Measurements from ENCODE around the gene IL25.

Gene IL25

GRCh38 chr14:23373041-23373440 lies 432 bp downstream of the IL25 start:
- Histone ChIP-seq H4K91ac (ENCODE audit: low read depth, low read length) (no peak overlapping the region), H3K23ac (ENCODE audit: low read length) (no peak overlapping the region), H2AFZ (ENCODE audit: insufficient read depth, low read length, poor library complexity) (no peak overlapping the region), H2AK5ac (ENCODE audit: low read length) (no peak overlapping the region), H3K4ac (ENCODE audit: low read depth, low read length) (no peak overlapping the region), H3K79me1 (ENCODE audit: low read length) (no peaks in the 10 kb centered on the region), H2BK5ac (ENCODE audit: low read depth, low read length, poor library complexity) (no peak overlapping the region), H3K4me2 (ENCODE audit: low read length) (no peak overlapping the region), H2BK12ac (ENCODE audit: low read length) (no peak overlapping the region), H3K27ac (ENCODE audit: low read depth, low read length) (no peak overlapping the region), H3K9me3 (ENCODE audit: insufficient read depth, low read depth, low read length) (peaks cover 2% of the 10 kb centered on the region), H3K9ac (ENCODE audit: low read length) (no peak overlapping the region), H3K79me2 (ENCODE audit: control insufficient read depth, insufficient read depth, low read length, poor library complexity) (no peaks in the 10 kb centered on the region), H3K36me3 (ENCODE audit: control insufficient read depth in 1 of 2, insufficient read depth in 2 of 2, low read length in 2 of 2) (no peaks in the 10 kb centered on the region), H4K8ac (ENCODE audit: low read depth, low read length) (no peak overlapping the region), H3K4me1 (ENCODE audit: control insufficient read depth in 1 of 2, insufficient read depth in 2 of 2, low read length in 2 of 2) (no peaks in the 10 kb centered on the region), H4K12ac (ENCODE audit: low read depth, low read length) (no peak overlapping the region), H3K4me3 (ENCODE audit: low read depth, low read length) (no peak overlapping the region), H3K27me3 (ENCODE audit: insufficient read depth, low read length) (no peaks in the 10 kb centered on the region), H2BK120ac (ENCODE audit: insufficient read depth, low read length, poor library complexity) (no peak overlapping the region), H3K14ac (ENCODE audit: low read length) (no peak overlapping the region), H3K18ac (ENCODE audit: low read length) (no peak overlapping the region)
- DNase-seq = no peak
- no CpG with 5 or more reads among the region's 3 CpGs for WGBS (ENCODE audit: extremely low coverage, insufficient coverage, insufficient read length)

DNA sequence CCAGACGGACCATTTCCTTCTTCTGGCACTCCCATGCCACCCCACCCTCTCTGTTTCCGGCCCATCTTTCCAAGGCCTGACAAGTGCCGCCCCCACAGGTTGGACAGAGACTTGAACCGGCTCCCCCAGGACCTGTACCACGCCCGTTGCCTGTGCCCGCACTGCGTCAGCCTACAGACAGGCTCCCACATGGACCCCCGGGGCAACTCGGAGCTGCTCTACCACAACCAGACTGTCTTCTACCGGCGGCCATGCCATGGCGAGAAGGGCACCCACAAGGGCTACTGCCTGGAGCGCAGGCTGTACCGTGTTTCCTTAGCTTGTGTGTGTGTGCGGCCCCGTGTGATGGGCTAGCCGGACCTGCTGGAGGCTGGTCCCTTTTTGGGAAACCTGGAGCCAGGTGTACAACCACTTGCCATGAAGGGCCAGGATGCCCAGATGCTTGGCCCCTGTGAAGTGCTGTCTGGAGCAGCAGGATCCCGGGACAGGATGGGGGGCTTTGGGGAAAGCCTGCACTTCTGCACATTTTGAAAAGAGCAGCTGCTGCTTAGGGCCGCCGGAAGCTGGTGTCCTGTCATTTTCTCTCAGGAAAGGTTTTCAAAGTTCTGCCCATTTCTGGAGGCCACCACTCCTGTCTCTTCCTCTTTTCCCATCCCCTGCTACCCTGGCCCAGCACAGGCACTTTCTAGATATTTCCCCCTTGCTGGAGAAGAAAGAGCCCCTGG lies 3.1 kb downstream of the IL25 start:
- Histone ChIP-seq H3K4ac (ENCODE audit: low read depth, low read length) (no peak overlapping the region), H3K79me1 (ENCODE audit: low read length) (no peaks in the 10 kb centered on the region), H4K91ac (ENCODE audit: low read depth, low read length) (no peak overlapping the region), H3K4me1 (ENCODE audit: control insufficient read depth in 1 of 2, insufficient read depth in 2 of 2, low read length in 2 of 2) (no peaks in the 10 kb centered on the region), H2BK120ac (ENCODE audit: insufficient read depth, low read length, poor library complexity) (no peak overlapping the region), H4K12ac (ENCODE audit: low read depth, low read length) (no peak overlapping the region), H3K18ac (ENCODE audit: low read length) (no peak overlapping the region), H3K4me2 (ENCODE audit: low read length) (no peak overlapping the region), H4K8ac (ENCODE audit: low read depth, low read length) (no peak overlapping the region), H3K79me2 (ENCODE audit: control insufficient read depth, insufficient read depth, low read length, poor library complexity) (no peaks in the 10 kb centered on the region), H3K23ac (ENCODE audit: low read length) (no peak overlapping the region), H3K4me3 (ENCODE audit: low read depth, low read length) (no peak overlapping the region), H3K27ac (ENCODE audit: low read depth, low read length) (no peak overlapping the region), H3K9me3 (ENCODE audit: insufficient read depth, low read depth, low read length) (peaks cover 4% of the 10 kb centered on the region), H3K27me3 (ENCODE audit: insufficient read depth, low read length) (no peaks in the 10 kb centered on the region), H3K14ac (ENCODE audit: low read length) (no peak overlapping the region), H2AFZ (ENCODE audit: insufficient read depth, low read length, poor library complexity) (no peak overlapping the region), H2BK5ac (ENCODE audit: low read depth, low read length, poor library complexity) (no peak overlapping the region), H2BK12ac (ENCODE audit: low read length) (no peak overlapping the region), H3K36me3 (ENCODE audit: control insufficient read depth in 1 of 2, insufficient read depth in 2 of 2, low read length in 2 of 2) (no peaks in the 10 kb centered on the region), H2AK5ac (ENCODE audit: low read length) (no peak overlapping the region), H3K9ac (ENCODE audit: low read length) (no peak overlapping the region)
- DNase-seq = no peak
- WGBS (ENCODE audit: extremely low coverage, insufficient coverage, insufficient read length) = no CpG with 5 or more reads among the region's 21 CpGs

DNA sequence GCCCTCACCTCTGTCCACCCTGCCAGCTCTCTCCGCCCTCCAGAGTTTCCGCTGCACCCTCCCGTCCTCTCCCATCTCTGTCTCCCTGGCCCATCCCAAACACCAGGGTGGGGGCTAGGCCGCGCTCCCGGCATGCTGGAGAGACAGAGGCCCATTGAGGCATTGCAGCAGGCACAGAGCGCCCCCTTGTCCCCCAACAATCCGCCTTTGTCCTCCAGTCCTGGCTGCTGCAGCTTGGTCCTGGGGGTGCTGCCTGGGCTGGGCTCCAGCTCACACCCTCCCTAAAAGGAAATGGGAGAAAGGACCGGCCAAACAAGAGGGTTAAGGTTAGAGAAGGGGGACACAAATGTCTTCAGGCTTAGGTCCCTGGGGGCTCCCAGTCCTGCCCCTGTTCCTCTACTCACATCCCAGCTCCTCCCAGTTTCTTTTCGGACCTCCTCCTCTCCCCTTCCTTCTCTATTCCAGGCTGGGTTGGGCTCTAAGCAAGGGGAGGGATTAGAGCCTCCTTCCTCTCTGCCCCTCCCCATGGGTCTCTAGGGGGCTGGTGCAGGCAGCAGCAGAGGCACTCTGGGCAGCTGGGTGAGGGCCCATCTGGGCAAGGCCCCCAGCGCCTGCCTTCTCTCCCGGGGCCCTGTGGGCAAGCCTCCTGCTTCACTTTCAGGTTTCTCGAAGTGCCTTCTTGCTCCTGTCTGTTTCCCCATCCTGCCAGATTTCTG lies 4.0 kb downstream of the IL25 start, which contains the start of gene CMTM5:
Gene CMTM5 (plus strand): TSS at position 565 of the 716 bp plus-strand sequence. CDS start 206 bp downstream, outside the sequence.
- Histone ChIP-seq H3K36me3 (ENCODE audit: control insufficient read depth in 1 of 2, insufficient read depth in 2 of 2, low read length in 2 of 2) (no peaks in the 10 kb centered on the region), H2BK120ac (ENCODE audit: insufficient read depth, low read length, poor library complexity) (no peak within 1 kb of the TSS), H3K79me2 (ENCODE audit: control insufficient read depth, insufficient read depth, low read length, poor library complexity) (no peaks in the 10 kb centered on the region), H3K14ac (ENCODE audit: low read length) (no peak within 1 kb of the TSS), H3K27me3 (ENCODE audit: insufficient read depth, low read length) (no peaks in the 10 kb centered on the region), H3K9ac (ENCODE audit: low read length) (no peak within 1 kb of the TSS), H3K9me3 (ENCODE audit: insufficient read depth, low read depth, low read length) (peaks cover 2% of the 10 kb centered on the region), H2AK5ac (ENCODE audit: low read length) (no peak within 1 kb of the TSS), H3K27ac (ENCODE audit: low read depth, low read length) (no peak within 1 kb of the TSS), H3K4me2 (ENCODE audit: low read length) (no peak within 1 kb of the TSS), H3K79me1 (ENCODE audit: low read length) (no peaks in the 10 kb centered on the region), H4K12ac (ENCODE audit: low read depth, low read length) (no peak within 1 kb of the TSS), H3K4ac (ENCODE audit: low read depth, low read length) (no peak within 1 kb of the TSS), H4K91ac (ENCODE audit: low read depth, low read length) (no peak within 1 kb of the TSS), H2BK5ac (ENCODE audit: low read depth, low read length, poor library complexity) (no peak within 1 kb of the TSS), H2AFZ (ENCODE audit: insufficient read depth, low read length, poor library complexity) (no peak within 1 kb of the TSS), H4K8ac (ENCODE audit: low read depth, low read length) (no peak within 1 kb of the TSS), H3K4me1 (ENCODE audit: control insufficient read depth in 1 of 2, insufficient read depth in 2 of 2, low read length in 2 of 2) (no peaks in the 10 kb centered on the region), H3K4me3 (ENCODE audit: low read depth, low read length) (no peak within 1 kb of the TSS), H2BK12ac (ENCODE audit: low read length) (no peak within 1 kb of the TSS), H3K18ac (ENCODE audit: low read length) (no peak within 1 kb of the TSS), H3K23ac (ENCODE audit: low read length) (no peak within 1 kb of the TSS)
- WGBS (ENCODE audit: extremely low coverage, insufficient coverage, insufficient read length) = no CpG with 5 or more reads among the region's 13 CpGs
- DNase-seq = no peak

- Histone ChIP-seq H3K9me3 (ENCODE audit: insufficient read depth, low read depth, low read length) (peaks cover 2% of the 10 kb centered on the region), H4K12ac (ENCODE audit: low read depth, low read length) (no peak overlapping the region), H4K91ac (ENCODE audit: low read depth, low read length) (no peak overlapping the region), H3K9ac (ENCODE audit: low read length) (no peak overlapping the region), H3K27me3 (ENCODE audit: insufficient read depth, low read length) (no peaks in the 10 kb centered on the region), H2BK120ac (ENCODE audit: insufficient read depth, low read length, poor library complexity) (no peak overlapping the region), H3K79me2 (ENCODE audit: control insufficient read depth, insufficient read depth, low read length, poor library complexity) (no peaks in the 10 kb centered on the region), H3K36me3 (ENCODE audit: control insufficient read depth in 1 of 2, insufficient read depth in 2 of 2, low read length in 2 of 2) (no peaks in the 10 kb centered on the region), H2AFZ (ENCODE audit: insufficient read depth, low read length, poor library complexity) (no peak overlapping the region), H3K14ac (ENCODE audit: low read length) (no peak overlapping the region), H2BK12ac (ENCODE audit: low read length) (no peak overlapping the region), H3K4me2 (ENCODE audit: low read length) (no peak overlapping the region), H3K4me3 (ENCODE audit: low read depth, low read length) (no peak overlapping the region), H3K79me1 (ENCODE audit: low read length) (no peaks in the 10 kb centered on the region), H3K23ac (ENCODE audit: low read length) (no peak overlapping the region), H2BK5ac (ENCODE audit: low read depth, low read length, poor library complexity) (no peak overlapping the region), H3K4ac (ENCODE audit: low read depth, low read length) (no peak overlapping the region), H3K27ac (ENCODE audit: low read depth, low read length) (no peak overlapping the region), H3K4me1 (ENCODE audit: control insufficient read depth in 1 of 2, insufficient read depth in 2 of 2, low read length in 2 of 2) (no peaks in the 10 kb centered on the region), H2AK5ac (ENCODE audit: low read length) (no peak overlapping the region), H3K18ac (ENCODE audit: low read length) (no peak overlapping the region), H4K8ac (ENCODE audit: low read depth, low read length) (no peak overlapping the region)
- WGBS (ENCODE audit: extremely low coverage, insufficient coverage, insufficient read length) = no CpG with 5 or more reads among the region's 11 CpGs
- DNase-seq = no peak
Measured at GRCh38 chr14:23377198-23377550, 4.6 kb downstream of the IL25 start.
